Activated CD4-positive, CD25-positive, alpha-beta regulatory T cell treated with anti-CD3 and anti-CD28 coated beads, Interleukin-2, amount 50 U/mL, for 16 hours (primary cell): ENCODE results near the gene SSBP3.

ENCODE experiments used
- DNase-seq: peaks from one replicate; pipeline ENCODE4 v3.0.0-alpha.2; 2020; ENCODE audit warnings: low read depth, low spot score

Gene SSBP3

DNA sequence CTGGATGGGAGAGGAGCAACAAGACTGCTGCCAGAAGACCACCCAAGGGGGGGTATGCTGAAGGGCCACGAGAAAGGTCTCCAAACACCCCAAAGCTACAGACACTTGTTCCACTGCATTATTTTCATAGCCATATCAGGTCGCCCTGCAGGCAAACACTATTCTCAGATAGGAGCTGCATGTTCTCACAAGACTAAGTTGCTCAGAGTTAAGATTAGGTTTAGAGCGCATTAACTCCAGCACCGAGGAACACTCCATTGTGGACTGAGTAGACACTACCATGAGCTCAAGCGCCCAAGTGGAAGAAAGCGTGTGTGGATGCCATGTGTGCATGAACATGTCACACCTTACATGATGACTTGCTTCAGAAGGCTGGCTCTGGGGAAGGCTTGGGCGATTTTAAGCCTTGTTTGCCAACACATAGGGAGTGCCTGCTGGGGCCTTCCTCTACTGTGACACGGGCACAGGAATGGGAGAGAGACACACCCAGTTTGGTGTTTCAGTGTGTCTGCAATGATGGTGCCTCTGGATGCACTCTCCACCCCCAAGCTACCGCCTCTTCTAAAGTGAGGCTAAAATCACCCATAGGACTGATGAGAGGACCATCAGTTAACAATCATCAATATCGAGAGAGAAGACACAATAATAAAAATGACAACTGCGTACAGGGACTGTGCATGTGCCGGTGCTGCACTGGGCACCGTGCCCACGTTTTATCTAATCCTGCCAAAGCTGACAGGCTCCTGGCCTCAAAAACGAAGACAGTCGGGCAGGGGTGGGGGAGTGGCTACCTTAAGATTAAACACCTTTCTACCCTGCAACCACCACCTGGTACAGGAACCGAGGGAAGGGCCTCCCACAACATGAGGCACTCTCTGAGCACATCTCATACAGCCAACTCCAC is 34.9 kb downstream of the SSBP3 start:
- no peak for DNase-seq

DNA sequence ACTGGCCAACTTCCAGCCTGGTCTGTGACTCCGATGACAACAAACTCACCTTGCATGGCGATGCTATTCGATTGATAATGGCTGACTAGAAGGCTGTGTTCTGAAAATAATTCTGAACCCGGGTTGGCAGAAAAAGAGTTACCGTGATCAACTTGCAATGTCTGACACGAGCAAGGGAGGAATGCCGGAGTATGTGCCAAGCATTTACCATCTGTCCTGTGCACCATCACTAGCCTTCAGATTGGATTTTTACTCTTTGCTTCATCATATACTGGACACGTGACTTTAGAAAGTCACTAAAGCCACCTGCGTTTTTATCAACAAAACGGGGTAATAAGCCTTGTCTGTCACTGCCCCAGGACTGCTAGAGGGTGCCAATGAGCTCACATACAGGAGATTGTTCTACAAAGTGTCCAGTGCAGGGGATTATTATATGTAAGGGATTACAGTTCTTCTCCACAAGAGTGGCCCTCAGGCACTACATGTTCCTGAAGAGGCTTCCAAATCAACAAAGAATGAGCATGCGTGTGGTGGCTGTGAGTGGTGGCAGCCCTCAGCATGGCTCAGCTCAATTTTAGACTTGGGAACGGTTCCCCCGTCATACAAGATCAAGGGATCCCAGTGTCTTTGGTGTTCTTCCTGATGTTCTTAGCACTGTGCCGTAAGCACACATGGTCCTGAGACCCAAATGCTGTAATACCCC is 35.8 kb downstream of the SSBP3 start:
- no peak for DNase-seq

DNA sequence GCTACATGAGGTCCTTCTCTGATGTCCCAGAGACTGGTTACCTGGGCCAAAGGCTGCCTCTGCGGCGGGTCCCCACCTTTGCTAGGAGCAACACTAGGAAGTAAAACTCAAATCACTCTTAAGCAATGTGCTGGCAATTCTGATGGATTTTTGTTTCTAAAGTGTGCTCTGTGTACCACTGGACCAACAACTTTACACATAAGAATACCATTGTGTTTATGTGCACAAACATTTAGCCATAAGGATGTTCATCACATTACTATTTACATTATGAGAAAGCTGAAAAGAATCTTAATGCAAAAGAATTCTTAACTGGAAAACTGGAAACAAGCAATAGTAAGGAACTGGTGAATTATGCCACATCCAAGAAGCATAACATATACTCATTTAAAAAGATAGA is 38.6 kb downstream of the SSBP3 start:
- DNase-seq: no peak

DNA sequence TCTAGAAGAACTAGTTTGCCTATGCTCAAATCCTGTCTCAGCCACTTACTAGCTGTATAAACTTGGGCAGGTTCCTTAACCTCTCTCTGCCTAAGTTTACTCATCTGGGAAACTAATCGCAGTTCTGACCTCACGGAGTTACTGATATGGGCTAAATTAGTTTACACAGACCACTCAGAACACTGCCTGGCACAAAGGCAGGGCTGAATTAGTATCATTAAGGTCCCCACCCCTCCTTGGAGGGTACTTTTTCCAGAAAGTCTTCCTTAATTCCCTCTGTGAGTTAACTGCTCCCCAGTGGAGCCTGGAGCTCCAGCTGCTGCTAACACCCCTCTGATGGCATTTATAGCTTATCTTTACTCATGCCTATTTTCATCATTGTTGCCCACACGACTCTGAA is 40.3 kb downstream of the SSBP3 start:
- DNase-seq: no peak

DNA sequence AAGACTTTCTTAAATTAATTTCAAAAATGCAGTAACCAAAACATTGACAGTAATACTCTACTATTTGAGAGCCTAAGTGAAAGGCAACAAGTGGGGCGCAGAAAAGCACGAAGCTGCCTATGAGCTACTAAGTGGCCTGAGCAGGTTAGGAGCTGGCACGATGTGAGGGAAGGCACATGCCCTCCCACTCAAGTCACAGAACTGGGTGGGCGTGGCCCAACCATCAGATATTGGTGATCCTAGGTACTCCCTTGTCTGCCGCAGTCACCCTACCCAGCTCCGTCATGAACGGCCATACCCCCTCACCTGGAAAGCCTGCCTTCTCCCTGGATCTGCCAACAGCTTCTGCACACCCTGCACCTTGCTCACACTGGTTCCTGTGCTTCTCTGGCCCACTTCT is 40.8 kb downstream of the SSBP3 start:
- no peak for DNase-seq

DNA sequence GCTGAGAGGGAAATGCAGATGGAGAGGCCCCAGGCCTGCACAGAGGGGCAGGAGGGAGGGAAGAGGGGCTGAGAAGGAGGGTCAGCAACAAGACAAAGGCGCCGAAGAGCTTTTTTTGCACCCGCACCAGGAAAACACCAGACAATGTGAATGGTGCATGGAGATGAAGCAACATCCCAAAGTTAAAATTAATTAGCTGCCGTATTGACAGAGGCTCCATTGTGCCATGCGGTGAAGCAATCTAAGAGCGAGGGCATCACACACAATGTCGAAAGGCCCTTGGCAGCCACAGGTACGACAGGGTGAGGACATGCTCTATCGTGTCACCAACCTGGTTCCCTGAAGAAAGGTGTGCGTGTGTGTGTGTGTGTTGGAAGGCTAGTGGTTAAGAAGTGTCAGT is 41.2 kb downstream of the SSBP3 start:
- no peak for DNase-seq

DNA sequence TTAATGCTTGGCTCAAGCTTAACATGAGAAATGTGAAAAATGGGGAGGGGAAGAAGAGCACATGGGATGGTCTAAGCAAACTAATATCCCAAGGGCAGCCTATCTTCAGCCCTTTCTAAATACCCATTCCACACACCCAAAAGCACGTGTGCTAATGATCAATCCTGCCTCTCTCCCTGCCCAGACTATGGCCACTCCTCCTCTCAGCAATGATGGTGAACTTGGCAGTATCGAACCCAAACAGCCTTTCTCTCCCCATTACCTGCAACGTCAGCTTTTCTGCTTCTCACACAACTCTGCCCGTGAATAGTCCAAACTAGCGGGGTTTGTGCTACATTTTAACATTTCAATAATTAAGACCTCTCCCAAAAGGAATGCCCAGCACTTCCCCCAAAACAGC is 41.6 kb downstream of the SSBP3 start:
- no peak for DNase-seq

DNA sequence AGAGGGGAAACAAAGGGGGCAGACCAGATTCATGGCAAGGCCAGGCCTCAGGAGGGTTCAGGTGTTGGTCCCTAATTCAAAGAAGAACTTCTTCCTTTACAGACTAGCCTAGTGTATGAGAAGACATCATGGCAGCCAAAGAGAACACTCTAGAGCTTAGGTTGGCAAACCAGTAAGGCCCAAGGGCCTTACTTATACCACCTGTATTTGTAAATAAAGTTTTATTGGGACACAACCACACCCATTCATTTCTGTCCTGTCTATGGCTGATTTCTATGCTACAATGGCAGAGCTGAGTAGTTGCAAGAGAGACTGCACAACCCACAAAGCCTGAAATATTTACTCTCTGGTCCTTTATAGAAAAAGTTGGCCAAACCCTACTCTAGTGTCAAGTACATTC is 42.3 kb downstream of the SSBP3 start:
- no peak for DNase-seq

DNA sequence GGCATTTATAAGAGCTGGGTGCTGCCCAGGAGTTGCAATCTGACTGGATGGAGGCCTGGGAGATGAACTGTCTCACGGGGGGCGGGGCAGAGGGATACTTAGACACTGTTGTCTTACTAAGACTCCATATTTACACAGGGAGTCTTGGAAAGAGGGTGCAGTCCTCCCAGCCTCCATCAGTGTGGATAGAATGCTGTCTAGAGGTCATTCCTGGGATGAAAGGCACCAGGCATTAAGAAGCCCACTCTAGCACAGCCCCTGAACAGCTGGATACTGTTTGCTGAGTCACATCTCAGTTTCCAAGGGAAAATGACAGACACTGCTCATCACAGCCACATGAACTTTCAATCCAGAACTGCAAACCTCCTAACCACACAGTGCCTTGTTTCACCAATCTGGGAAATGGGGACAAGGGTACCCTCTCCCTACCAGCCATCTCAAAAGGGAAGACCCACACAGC is 43.3 kb downstream of the SSBP3 start:
- no peak for DNase-seq

DNA sequence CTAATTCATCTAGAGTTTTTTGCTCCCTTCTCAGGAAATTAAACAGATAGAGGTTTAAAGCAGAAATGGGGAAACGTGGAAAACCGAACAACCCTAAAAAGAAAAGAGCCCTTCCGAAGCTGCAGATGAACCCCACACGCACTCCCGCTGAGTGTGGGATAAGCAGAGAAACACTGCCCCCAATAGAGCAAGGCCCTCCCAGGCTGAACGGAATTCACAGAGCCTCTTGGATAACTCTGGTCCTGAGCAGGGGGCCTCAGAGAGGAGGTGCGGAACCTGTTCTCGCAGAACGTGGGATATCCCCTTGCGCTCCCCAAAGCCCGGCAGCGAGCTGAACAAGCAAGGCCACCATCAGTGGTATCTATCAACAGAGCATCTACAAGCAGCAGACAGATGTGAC is 44.9 kb downstream of the SSBP3 start:
- DNase-seq: no peak

DNA sequence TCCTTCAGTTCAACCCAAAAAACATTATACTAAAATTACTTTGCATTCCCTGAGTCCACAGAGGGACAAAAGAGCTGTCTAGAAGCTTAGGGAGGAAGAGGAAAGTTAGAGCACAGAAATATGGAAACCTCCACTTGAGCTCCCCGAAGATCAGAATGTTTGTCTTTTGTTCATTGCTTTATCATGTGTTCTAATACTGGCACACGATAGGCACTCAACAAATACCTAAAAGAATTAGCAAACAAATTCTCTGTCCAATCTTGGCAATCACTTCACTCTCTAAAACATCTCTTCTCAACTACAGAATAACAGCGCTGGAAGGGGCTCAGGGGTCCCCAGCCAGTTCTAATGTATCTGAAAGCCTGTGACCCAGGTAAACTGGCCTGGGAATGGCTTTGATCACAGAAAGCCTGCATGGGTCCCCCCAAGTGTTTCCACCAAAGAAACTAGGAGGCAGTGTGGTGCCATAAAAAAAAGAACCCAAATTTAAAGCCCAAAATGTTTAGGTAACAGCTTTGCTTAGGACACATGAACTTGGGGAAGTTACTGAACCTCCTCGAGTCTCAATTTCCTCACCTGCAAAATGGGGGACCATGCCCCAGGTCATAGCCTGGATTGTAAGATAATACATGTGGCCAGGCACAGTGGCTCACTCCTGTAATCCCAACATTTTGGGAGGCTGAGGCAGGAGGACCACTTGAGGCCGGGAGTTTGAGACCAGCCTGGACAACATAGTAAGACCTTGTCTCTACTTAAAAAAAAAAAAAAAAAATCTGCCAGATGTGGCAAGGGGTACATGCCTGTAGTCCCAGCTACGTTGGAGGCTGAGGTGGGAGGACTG is 45.8 kb downstream of the SSBP3 start:
- no peak for DNase-seq

DNA sequence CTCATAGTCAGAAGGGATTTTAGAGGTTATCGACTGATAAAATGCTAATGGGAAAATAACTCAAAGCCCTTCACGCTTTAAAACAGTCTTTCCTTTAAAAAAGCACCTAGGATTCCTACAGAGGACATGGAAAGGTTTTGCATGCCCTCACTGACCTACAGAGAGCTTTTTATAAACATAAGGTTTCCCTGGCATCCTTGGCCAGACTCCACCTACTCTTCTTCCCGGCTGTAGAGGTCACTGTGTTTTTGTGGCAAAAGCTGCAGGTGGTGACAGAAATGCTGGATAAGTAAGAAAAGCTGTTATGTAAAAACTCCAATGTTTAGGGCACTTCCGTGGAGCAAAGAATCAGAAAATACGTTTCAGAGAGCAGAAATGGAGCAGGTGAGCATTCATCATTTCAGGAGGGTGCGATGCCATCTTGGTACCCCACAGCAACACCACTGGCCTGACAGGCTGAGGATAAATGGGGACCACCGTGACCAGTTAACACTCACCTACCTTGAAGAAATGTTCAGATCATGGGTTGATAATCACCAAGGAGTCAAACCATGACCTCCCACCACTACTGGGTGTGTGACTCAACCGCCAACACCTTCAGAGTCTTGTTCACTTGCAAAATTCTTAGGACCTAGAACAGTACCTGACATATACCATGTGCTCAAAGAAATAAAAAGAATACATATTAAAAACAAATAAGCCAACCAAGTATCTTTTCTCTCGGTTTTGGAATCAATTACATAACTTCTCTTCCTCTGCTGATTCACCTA is 46.6 kb downstream of the SSBP3 start:
- no peak for DNase-seq

DNA sequence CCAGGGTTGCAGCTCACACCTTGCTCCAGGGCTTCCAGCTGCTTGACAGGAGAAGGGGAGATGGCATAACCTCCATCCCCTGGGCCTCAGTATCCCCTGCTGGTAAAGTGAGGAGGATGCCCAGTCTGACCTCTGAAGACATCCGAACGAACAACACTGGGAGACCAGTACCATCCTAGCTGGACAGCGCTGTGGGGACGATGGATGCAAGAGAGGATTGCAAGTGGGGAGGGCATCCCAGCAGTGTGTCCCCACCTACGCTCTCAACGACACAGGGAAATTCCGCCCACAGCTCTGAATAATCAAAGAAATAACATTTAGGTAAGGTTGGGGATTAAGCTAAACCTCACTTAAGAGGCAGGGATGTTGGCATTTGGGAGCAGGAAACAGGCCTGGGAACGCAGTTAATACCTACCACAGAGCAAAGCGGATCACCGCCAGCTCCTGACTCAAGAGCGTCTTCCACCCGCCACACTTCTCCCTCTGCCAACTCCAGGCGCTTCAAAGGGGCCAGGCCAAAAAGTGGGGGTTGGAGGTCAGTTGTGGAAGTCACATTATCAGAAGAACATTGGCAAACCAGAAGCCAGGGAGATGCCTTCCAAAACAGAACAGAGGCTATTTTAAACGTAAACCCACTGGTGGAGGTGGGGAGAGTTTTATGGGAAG is 47.6 kb downstream of the SSBP3 start:
- DNase-seq: no peak

DNA sequence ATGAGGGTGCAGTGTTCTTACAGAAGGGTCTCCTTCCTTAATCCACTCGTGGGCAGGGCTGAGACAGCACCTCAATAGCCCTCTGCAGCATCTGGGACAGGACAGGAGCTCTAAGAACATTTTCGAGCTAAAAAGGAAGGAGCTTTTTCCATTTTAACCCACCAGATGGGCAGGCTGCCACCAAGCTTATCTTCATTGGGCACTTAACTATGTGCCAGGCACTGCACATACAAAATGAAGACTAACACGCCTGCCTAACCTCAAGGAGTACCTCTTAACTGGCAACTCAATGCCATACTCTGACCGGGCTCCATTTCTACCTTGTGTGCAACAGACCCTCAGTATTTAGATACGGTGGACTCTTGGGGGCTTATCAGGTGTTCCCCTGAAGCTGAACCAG is 48.2 kb downstream of the SSBP3 start:
- no peak for DNase-seq

DNA sequence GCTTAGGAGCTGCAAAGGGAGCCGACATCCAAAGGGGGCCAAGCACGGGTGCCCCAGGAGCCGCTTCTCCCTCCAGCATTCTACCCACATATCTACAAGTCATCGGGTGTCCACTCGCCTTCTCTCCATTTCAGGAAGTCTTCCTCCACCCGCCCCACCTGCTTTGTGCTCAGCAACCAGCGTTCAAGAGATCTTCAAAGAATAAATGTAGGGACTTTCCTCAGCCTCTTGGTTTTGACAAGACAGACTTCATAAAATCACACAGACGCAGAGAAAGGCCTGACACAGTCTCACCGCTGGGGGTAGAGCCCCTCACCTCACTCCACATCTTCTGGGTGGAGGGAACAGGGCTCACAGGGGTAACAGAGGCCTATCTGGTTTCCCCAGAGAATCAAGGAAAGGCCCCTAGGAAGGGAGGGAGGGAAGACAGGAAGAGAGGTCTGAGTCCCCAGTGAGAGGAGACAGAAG is 49.5 kb downstream of the SSBP3 start:
- no peak for DNase-seq

DNA sequence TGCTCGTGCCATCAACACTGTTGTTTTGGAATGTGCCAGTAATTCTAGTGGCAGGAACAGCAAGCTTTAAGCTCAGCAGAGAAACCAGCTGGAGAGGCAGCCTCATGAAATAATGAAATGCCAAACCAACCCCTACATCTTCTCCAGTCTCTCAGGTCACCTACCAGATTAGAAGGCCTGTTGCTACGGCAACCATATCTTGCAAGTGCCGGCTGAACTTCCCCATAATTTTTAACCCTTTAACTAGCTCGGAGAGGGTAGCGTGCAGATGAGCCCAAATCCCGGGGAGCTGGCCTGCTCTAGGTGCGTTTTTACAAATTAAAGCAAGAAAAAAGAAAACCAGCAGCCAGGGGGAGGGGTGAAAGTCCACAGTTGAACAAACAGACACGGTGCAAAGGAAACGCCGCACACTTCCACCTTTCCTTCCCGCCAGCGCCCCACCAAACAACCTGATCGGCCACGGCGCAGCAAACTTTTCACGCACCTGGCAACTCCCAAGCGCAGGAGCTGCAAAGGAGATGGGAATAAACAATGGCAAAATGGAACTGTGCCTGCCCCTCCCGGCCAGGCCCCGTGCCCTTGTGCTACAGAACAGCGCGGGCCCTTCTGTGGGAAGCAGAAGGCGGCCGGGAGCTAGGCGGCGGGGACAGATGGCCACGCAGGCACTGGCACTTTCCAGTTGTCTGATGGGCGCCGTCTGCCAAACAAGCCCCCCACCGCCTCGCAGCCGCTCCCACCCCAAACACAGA is 50.1 kb downstream of the SSBP3 start:
- no peak for DNase-seq

DNA sequence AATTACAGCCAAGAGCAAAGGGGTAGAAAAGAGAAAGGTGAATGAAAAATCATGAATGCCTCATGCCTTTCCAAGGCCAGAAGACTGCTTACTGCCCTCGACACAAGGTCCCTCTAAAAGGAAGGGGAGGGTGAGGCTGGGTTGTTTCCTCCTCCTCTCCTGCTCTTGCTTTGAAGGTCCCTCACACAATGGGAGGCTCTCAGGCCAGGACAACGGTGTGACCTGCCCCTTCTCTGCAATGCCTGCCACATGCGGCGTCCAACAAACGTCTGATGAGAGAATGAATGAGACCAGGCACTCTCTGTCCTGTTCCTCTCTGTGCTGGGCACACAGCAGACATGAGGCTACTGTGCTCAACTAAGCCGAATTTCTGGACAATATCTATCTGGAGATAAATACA is 51.3 kb downstream of the SSBP3 start:
- no peak for DNase-seq

DNA sequence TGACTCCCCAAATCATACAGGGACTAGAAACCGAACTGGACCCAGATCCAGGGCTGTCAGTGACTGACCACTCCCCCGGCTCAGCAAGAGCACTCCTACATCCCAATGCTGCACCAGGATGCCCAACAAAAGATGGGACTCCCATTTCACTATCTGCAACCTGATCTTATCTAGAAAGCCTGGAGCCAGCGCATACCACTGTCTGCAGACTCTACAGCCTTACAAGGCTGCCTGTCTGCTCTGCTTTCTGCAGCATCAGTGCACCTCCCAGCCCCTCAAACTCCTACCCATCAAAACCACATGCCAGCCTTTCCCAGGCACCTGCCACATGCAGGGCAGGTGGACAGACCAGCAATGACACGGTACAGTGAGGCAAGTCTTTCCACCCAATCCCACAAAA is 52.2 kb downstream of the SSBP3 start:
- no peak for DNase-seq

DNA sequence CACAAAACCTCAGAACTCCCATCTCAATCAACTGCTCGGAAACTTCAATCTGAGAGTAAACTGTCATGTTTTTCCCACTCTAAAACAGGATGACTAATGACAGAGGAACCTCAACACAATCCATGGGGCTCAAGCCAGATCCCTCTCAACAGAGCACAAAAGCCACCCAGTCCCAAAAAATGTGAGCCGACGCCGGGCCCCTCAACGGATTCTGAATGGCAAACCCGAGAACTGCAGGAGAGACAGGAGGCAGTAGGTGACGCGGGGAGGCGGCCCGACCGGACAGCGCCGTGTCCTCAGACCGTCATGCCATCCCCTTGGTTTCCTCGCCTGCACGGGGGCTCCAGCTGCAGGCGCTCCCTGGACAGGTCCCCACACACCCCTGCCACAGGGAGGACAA is 53.4 kb downstream of the SSBP3 start:
- DNase-seq: no peak

DNA sequence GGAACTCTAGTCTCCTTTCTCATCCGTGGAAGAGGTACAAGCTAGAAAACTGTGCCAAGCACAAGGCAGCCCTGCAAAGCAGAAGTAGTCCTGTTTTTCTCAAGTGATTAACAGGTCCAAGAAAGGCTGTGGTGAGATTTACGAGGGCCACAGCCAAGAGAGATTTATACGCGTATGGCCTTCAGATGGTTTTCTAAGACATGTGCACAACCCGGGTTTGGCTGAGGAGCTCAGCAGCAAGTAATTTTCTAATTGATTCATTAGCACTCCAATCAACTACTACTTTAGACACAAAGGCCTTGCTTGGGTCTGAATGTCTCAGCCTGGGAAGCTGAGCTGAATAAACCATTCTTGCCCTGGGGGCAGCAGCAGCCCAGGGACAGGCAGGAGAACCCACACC is 55.8 kb downstream of the SSBP3 start:
- no peak for DNase-seq
